ENCODE data around the gene VWC2L.

DNA sequence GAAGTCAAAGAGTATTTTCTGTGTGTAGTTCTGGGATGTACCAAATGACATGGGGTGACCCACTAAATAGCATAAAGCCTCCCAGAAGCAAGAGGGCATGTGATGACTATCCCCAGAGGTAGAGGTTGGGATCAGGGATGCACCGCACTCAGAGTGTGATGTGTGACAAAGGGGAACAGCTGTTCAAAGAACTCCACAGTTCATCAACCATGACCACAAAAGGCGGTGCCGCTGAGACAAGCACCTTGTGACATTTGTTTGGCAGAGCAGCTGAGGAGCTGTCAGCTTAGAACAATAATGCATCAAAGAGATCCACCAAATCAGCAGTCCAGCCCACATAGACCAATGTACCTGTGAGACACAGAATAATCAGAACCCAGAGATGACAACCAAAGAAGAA is 81.3 kb downstream of the VWC2L start:
- TF ChIP-seq, protein P1, sequence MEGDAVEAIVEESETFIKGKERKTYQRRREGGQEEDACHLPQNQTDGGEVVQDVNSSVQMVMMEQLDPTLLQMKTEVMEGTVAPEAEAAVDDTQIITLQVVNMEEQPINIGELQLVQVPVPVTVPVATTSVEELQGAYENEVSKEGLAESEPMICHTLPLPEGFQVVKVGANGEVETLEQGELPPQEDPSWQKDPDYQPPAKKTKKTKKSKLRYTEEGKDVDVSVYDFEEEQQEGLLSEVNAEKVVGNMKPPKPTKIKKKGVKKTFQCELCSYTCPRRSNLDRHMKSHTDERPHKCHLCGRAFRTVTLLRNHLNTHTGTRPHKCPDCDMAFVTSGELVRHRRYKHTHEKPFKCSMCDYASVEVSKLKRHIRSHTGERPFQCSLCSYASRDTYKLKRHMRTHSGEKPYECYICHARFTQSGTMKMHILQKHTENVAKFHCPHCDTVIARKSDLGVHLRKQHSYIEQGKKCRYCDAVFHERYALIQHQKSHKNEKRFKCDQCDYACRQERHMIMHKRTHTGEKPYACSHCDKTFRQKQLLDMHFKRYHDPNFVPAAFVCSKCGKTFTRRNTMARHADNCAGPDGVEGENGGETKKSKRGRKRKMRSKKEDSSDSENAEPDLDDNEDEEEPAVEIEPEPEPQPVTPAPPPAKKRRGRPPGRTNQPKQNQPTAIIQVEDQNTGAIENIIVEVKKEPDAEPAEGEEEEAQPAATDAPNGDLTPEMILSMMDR (conservative IDR thresholded peaks at IDR 0.05), result no peak
- no peak for TF ChIP-seq EZH2 (IDR thresholded peaks at IDR 0.05; ENCODE audit: low read depth)
